HG02610 (cell line): Measurements from ENCODE around the gene CCL13.

Source experiments
- ATAC-seq: cut with Tn5 transposase; IDR thresholded peaks from one replicate; pipeline ENCODE4 v1.9.1; 2021; ENCODE audit warnings: mild to moderate bottlenecking, moderate library complexity; ENCODE audit not compliant: unreplicated experiment

Gene CCL13

GRCh38 chr17:34361478-34362061, 5.3 kb downstream of the CCL13 start:
- ATAC-seq = no peak

GRCh38 chr17:34363183-34363661, 6.9 kb downstream of the CCL13 start, which contains the start of gene CCL1:
CCL1 (minus strand) TSS chr17:34363233; CDS start chr17:34363161, 72 bp downstream.
- no peak for ATAC-seq

- ATAC-seq = no peak
These were observed 8.5 kb downstream of the CCL13 start for GRCh38 chr17:34364751-34365150.

DNA sequence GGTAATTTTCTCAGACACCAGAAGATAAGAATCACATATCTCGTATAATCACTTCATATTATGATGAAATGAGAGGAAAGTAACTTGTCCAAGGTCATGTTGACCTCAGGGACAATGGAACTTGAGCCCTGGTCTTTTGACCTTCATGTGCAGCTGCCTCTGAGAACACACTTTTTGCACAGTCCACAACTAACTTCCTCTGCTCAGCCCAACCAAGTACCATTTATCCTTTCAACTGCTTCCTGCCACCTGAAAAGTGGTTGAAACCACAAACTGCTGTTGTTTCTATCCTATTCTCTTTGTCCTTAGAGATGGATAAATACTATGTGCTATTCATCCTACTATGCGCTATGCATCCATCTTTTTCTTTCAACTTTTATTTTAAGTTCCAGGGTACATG, 9.1 kb downstream of the CCL13 start:
- ATAC-seq = no peak

DNA sequence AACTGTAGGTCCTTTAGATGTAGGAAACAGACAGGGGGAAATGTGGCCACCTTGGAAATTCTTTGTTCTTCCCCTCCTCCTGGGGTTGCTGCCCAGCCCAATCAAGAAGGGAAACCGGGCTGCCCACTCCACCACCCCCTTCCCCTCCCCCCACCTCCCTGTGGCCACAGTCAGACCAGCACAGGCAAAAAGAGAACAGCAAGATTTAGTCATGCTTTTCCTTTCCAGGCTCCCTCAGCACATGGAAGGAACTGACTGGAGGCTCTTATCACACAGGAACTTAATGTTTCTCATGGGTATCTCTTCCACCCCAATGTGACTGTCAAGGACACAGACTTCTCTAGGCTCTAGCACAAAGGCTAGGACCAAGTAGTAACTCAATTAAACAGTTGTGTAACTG, 9.7 kb downstream of the CCL13 start:
- ATAC-seq = no peak

GRCh38 chr17:34366529-34367107, 10.3 kb downstream of the CCL13 start:
- no peak for ATAC-seq

- no peak for ATAC-seq
These were observed 11.4 kb downstream of the CCL13 start for GRCh38 chr17:34367486-34368195.

- no peak for ATAC-seq
These were observed 12.1 kb downstream of the CCL13 start for GRCh38 chr17:34368196-34368945.

GRCh38 chr17:34368946-34369500, 12.7 kb downstream of the CCL13 start:
- no peak for ATAC-seq

GRCh38 chr17:34369571-34369970, 13.3 kb downstream of the CCL13 start:
- ATAC-seq = no peak

DNA sequence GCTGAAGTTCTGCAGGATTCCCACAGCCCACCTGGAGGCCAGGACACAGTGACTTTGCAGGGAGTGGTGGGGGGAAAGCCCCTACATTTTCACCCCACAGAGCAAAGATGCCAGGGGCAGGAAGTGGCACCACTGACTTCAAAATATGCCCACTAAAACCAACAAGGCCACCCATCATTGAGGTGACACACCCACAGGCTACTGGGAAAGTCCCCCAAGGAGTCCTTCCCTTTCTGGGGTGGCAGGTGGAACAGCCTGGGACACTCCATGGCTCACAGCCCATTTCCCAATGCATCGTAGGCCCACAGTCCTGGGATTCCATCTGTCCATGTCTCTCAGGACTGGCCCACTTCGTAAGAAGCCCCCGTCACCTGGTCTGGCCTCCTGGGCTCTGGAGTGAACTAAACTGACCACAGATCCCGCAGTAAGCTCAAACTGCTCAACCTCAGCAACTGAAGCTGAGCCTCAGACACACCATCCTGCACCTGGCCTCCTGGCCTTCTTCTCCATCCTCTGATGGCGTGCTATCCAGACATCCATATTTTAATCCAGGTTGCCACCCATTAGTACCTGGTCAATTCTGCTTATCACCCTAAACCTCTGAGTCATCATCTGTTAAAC, 14.2 kb downstream of the CCL13 start:
- no peak for ATAC-seq

DNA sequence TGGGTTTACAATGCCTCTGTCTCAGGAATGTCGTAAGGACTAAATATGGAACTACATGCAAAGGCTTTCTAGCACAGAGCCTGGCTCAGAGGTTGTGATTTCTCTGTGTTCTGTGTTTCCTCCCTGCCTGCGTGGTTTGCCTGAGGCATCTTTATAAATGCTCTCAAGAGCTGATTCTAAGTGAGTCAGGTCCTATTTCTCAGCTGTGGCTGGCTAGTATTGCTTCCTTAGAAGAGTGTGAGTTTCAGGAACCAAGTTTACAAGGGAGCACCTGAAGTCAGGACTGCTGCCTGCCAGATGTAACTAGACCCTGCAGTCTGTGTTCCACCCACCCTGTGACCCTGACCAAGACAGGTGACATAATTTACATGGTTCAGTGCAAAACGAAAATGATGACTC, 14.7 kb downstream of the CCL13 start:
- no peak for ATAC-seq

DNA sequence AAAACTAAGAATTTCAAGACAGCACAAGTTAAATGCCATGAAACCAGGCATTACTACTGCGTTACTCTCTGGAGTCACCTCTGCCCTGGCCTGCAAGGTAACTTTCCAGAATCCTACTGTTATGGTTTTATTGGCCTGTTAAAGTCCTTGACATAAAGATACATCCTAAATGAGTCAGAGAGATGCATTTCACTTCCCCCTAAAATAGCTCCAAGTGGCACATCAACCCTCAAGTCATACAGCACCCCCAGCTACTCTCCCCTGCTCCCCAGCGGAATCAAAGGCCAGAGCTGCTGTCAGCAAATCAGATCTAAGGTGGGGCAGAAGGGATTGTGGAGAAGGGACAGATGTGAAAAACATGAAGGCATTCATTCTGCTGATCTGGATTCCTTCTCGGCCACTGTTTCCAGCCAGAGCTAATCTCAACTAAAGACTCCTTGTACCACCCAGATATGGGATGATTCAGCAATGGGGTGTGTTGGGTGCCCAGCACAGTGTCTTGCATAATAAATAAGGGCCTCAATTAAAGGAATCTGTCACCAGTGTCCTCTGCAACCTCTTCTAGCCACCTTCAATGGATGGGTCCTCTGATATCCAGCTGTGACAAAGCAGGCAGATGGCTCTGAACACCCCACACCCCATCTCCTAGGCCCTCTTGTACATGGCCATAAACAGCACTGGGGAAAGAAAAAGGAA, 15.3 kb downstream of the CCL13 start:
- no peak for ATAC-seq

DNA sequence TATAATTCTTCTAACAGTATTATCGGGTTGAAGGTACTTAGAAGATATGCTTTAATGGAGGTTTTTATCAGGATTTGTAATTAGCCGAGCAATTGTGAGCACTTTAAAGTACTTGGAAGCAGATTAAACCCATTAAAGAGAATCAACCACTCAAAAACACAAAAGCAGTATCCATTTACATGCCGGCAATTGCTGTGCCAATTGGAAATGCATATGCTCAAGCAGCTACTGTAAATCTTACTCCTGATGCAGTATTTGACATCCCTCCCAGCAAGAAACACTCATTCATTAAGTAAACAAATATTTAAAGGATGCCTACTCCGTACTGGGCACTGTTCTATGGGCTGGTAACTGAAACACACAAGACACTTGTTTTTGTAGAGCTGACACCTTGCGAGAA, 18.2 kb downstream of the CCL13 start:
- ATAC-seq = no peak

DNA sequence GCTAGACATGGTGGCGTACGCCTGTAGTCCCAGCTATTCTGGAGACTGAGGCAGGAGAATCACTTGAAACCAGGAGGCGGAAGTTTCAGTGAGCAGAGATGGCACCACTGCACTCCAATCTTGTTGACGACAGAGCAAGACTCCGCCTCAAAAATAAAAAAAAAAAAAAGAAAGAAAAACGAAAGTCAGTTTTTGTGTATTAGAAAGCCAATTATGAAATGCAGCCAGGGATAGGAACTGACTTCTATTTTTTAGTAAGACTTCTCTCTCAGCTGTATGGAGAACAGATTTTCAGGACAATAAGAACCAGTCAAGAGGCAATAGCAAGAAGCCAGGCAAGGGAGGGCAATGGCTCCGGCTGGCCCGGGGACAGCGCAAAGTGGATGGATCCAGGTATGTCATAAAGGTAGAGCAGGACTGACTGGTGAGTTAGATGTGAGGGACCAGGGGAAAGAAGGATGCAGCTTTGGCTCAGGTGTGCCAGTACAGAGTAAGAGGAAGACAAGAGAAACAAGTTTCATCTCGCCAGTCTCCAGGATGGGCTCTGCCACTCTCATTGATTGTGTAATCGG, 19.2 kb downstream of the CCL13 start:
- ATAC-seq = no peak

DNA sequence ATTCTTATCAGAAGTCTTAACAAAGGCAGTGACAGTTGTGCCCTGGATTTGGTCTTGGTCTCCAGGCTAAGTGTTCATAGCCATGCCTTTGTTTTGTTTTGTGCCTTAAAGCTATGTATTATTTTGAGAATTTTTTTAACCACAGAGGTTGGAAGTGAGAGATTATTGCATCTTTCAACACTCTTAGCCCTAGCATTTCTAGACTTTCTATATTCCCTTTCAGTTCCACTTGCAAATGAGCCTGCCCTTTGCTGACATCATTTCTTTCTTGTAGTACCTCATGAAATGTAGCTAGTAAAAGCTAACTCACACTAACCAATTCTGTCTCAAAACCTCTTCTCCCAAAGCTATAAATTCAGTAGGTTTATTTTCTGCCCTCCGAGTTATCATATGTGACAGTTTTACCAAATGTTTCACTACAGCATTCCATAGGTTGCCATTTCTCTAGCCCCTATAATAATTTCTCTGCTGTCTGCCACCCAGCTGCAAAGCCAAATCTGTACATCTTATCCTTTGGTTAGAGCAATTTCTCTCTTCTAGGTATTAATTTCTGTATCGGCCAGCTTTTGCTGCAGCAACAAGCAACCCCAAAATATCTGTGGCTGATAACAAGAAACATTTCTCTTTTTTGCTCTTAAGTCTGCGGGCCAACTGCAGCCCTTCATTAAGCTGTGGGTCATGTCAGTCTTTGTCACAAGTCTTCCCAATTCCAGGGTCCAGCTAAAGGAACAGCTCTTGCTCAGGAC, 21.0 kb downstream of the CCL13 start:
- no peak for ATAC-seq

DNA sequence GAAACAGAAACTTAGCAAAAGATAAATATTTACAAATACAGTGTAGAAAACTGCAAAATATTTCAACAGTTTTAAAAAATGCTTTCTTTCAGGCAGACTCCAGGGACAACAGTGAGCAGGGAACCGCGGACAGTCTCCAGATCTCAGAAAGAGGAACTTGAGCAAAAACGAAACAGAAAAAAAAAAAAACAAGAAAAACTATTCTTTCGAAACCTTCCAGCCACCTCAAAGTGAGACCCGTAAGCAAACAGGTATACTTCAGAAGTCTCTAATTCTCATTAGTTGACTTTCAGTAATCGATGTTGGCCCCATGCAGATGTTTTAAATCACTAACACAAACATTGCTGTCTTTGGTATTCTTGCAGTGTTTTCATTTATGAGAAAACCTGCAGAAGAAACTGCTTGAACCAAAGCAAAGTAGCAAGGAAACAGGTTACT, 22.4 kb downstream of the CCL13 start:
- peak; percentile 57 for ATAC-seq

- ATAC-seq = no peak
These were observed 23.6 kb downstream of the CCL13 start for GRCh38 chr17:34379868-34380267.

- no peak for ATAC-seq
These were observed 26.4 kb downstream of the CCL13 start for GRCh38 chr17:34382621-34383124.
